Endothelial cell of coronary artery (primary cell): ENCODE measurements around the gene XKR3. TPM values are rescaled to one million over a fixed set of nuclear protein-coding genes. Genes with fewer than 3 reads are reported as not detected.

Source experiments
- total RNA-seq: library from RNA; depleted of rRNA; stranded (reverse); fragments of >200 nt; gene quantifications from 2 replicates; pipeline ENCODE4 v1.2.3, GENCODE V29; 2014

XKR3 gene
- not detected in 2 replicates for total RNA-seq

DNA sequence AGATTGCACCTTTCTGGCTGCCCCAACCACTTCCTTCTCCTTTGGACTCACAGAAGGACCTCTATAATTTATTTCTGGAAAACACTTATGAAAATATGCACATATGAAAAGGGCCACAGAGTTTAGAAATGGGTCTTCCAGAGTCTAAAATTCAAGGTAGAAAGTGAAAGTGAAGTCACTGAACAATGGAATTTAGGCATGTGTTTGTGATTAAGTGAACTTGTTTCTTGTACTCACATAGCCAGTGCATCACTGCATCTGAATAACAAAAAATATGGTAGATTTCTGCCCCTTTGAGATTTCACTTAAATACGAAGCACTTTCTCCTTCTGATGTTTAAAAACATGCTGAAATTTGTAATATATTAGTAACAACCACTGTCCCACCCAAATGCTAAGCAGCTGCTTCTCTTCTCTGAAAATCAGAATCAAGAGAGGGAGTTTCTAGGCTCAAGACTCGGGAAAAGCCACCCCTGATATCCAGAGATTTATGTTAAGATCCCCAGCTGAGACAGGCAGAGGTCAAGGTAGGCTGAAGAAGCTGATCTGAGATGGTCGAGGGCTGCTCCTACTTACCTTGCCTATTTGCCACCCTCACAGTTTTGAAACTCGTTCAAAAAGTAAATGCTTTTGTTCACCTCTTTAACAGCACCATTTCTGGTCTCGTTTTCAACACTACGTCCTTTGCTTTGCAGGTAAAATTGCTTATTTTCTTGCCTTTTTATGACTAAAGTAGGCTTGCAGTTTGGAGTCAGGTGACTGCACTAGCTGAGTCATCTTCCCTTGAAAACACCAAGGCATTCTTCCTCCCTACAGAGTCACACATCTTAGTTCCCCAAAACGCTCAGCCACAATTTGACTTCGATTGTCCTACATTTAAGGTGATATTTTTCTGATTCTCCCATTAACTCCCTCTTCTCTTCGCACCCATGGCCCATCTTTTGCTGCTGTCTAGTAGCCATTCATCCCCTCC is at the start of gene XKR3:
TSS of gene XKR3 (minus strand) at position 696 of the 972 bp plus-strand sequence. CDS start 17,338 bp downstream, outside the sequence.

Other genes with a start within 250 kb of the XKR3 start
- gene CCT8L2, start 232.6 kb downstream of the XKR3 start, total RNA-seq: not detected in 2 replicates
- under 0.01 TPM in 1 of 2 replicates, not detected in the other for gene GAB4, start 182.8 kb upstream of the XKR3 start, total RNA-seq